GM23338 (cell line): Measurements from ENCODE around the gene MED27. TPM values are rescaled to one million over a fixed set of nuclear protein-coding genes. Genes with fewer than 3 reads are reported as not detected.

ENCODE experiments used
- ATAC-seq: fragments of 200-7000 bp; cut with Tn5 transposase; 3 replicates; pipeline ENCODE4 v1.9.1; 2020
- DNase-seq: peaks from one replicate; pipeline ENCODE4 v3.0.0-alpha.2; 2015; ENCODE audit warnings: low spot score
- H2AFZ ChIP-seq: fragments of 200-600 bp; sonication (generic); 2 replicates; pipeline ENCODE4 v1.8.0; 2016; ENCODE audit warnings: antibody characterized with exemption, mild to moderate bottlenecking, moderate library complexity
- H3F3A ChIP-seq: fragments of 200-600 bp; sonication (generic); replicated peaks from 2 replicates; pipeline ENCODE4 v1.8.0; 2017; ENCODE audit warnings: antibody characterized with exemption, mixed run types, low read depth
- H3K27ac ChIP-seq: fragments of 200-600 bp; sonication (generic); 2 replicates; pipeline ENCODE4 v1.6.1; 2016; ENCODE audit warnings: low read depth
- H3K27me3 ChIP-seq: fragments of 200-600 bp; sonication (generic); 2 replicates; pipeline ENCODE4 v1.8.0; 2016; ENCODE audit warnings: mild to moderate bottlenecking, mixed run types, moderate library complexity; ENCODE audit not compliant: insufficient read depth
- H3K36me3 ChIP-seq: fragments of 200-600 bp; sonication (generic); 2 replicates; pipeline ENCODE4 v1.8.0; 2016; ENCODE audit warnings: mild to moderate bottlenecking; ENCODE audit not compliant: insufficient read depth
- H3K4me1 ChIP-seq: fragments of 200-600 bp; sonication (generic); 2 replicates; pipeline ENCODE4 v1.8.0; 2016; ENCODE audit warnings: mild to moderate bottlenecking, moderate library complexity; ENCODE audit not compliant: insufficient read depth
- H3K4me2 ChIP-seq: fragments of 200-600 bp; sonication (generic); 2 replicates; pipeline ENCODE4 v1.7.1; 2017; ENCODE audit warnings: mixed run types
- H3K4me3 ChIP-seq: fragments of 200-600 bp; sonication (generic); 2 replicates; pipeline ENCODE4 v1.6.1; 2016; ENCODE audit warnings: mixed run types
- H3K79me2 ChIP-seq: fragments of 200-600 bp; sonication (generic); replicated peaks from 2 replicates; pipeline ENCODE4 v1.8.0; 2017; ENCODE audit warnings: mild to moderate bottlenecking; ENCODE audit not compliant: insufficient read depth
- H3K9me2 ChIP-seq: fragments of 200-600 bp; sonication (generic); 2 replicates; pipeline ENCODE4 v1.8.0; 2017; ENCODE audit not compliant: insufficient read depth
- H4K20me1 ChIP-seq: fragments of 200-600 bp; sonication (generic); replicated peaks from 2 replicates; pipeline ENCODE4 v1.8.0; 2017; ENCODE audit warnings: mild to moderate bottlenecking; ENCODE audit not compliant: insufficient read depth
- H3K27ac Mint-ChIP-seq: 2 replicates; pipeline ENCODE4 v1.8.0; 2020; ENCODE audit warnings: inconsistent platforms, mild to moderate bottlenecking, moderate library complexity, mixed read lengths
- H3K27me3 Mint-ChIP-seq: 3 replicates; pipeline ENCODE4 v1.8.0; 2022; ENCODE audit warnings: low read depth, mild to moderate bottlenecking, moderate library complexity, mixed read lengths, inconsistent platforms; ENCODE audit not compliant: insufficient read depth, poor library complexity
- H3K36me3 Mint-ChIP-seq: 3 replicates; pipeline ENCODE4 v1.8.0; 2021; ENCODE audit warnings: low read depth, mild to moderate bottlenecking, inconsistent platforms, moderate library complexity, mixed read lengths
- H3K4me1 Mint-ChIP-seq: 3 replicates; pipeline ENCODE4 v1.8.0; 2020; ENCODE audit warnings: mild to moderate bottlenecking, inconsistent platforms, mixed read lengths
- H3K4me3 Mint-ChIP-seq: 3 replicates; pipeline ENCODE4 v1.8.0; 2021; ENCODE audit warnings: moderate library complexity, mild to moderate bottlenecking, inconsistent platforms, mixed read lengths
- H3K9me3 Mint-ChIP-seq: 3 replicates; pipeline ENCODE4 v1.8.0; 2020; ENCODE audit warnings: moderate library complexity, mild to moderate bottlenecking, inconsistent platforms, mixed read lengths
- CREB1 ChIP-seq: fragments of 250-450 bp; sonication (Bioruptor Pico); IDR thresholded peaks from 2 replicates; pipeline ENCODE4 v1.5.0; 2020; ENCODE audit warnings: low read depth, mild to moderate bottlenecking, moderate library complexity
- EZH2 ChIP-seq: fragments of 200-600 bp; sonication (generic); IDR thresholded peaks from one replicate; pipeline ENCODE4 v1.8.0; 2017; ENCODE audit warnings: antibody characterized with exemption, mild to moderate bottlenecking, low read depth; ENCODE audit not compliant: unreplicated experiment
- EZH2phosphoT487 ChIP-seq: fragments of 200-600 bp; sonication (generic); IDR thresholded peaks from one replicate; pipeline ENCODE4 v1.8.1; 2018; ENCODE audit warnings: antibody characterized with exemption; ENCODE audit not compliant: unreplicated experiment
- JUNB ChIP-seq: IDR thresholded peaks from one replicate; pipeline ENCODE4 v1.6.1; 2016; ENCODE audit warnings: antibody characterized with exemption; ENCODE audit not compliant: unreplicated experiment
- NANOG ChIP-seq: IDR thresholded peaks from 2 replicates; pipeline ENCODE4 v1.6.1; 2016; ENCODE audit warnings: antibody characterized with exemption, borderline replicate concordance
- POLR2AphosphoS5 ChIP-seq: IDR thresholded peaks from 2 replicates; pipeline ENCODE4 v1.6.1; 2016; ENCODE audit warnings: antibody characterized with exemption, low read depth
- STAT1 ChIP-seq: IDR thresholded peaks from one replicate; pipeline ENCODE4 v1.6.1; 2016; ENCODE audit warnings: antibody characterized with exemption; ENCODE audit not compliant: unreplicated experiment
- ZNF114 ChIP-seq: fragments of 250-450 bp; sonication (Bioruptor Pico); IDR thresholded peaks from 2 replicates; pipeline ENCODE4 v1.5.0; 2020; ENCODE audit warnings: mild to moderate bottlenecking, moderate library complexity
- ZNF331 ChIP-seq: fragments of 250-450 bp; sonication (Bioruptor Pico); IDR thresholded peaks from 2 replicates; pipeline ENCODE4 v1.5.0; 2020; ENCODE audit warnings: low read depth, mild to moderate bottlenecking, moderate library complexity
- polyA plus RNA-seq: library from polyadenylated mRNA; unstranded; fragments of >200 nt; fragmentation: Nextera tagmentation; extraction: Ambion mirVana; gene quantifications from 2 replicates; pipeline ENCODE4 v1.2.1, GENCODE V29; 2016
- total RNA-seq: library from RNA; depleted of rRNA; stranded (reverse); fragments of >200 nt; shearing (Covaris generic); gene quantifications from 2 replicates; pipeline ENCODE4 v1.2.3, GENCODE V29; 2014
- TF ChIP-seq, protein P1 (sequence below), 2 experiments: fragments of 200-600 bp in 1 of 2; sonication (generic) in 1 of 2; conservative IDR thresholded peaks; 2 replicates each; pipeline versions ENCODE4 v1.5.1 to v1.6.1; 2016 to 2017; ENCODE audit warnings: antibody characterized with exemption in 2 of 2, low read depth in 2 of 2, mild to moderate bottlenecking in 2 of 2, moderate library complexity in 1 of 2
- TF ChIP-seq, protein P2 (sequence below): fragments of 250-450 bp; sonication (Bioruptor Pico); IDR thresholded peaks from 2 replicates; pipeline ENCODE4 v1.5.0; 2020; ENCODE audit warnings: mild to moderate bottlenecking, moderate library complexity
- TF ChIP-seq, protein P3 (sequence below): IDR thresholded peaks from 2 replicates; pipeline ENCODE4 v1.6.1; 2016; ENCODE audit warnings: antibody characterized with exemption
- TF ChIP-seq, protein P4 (sequence below): IDR thresholded peaks from one replicate; pipeline ENCODE4 v1.6.1; 2018; ENCODE audit warnings: antibody characterized with exemption; ENCODE audit not compliant: unreplicated experiment

MED27 gene
- total and polyA plus RNA-seq, 2 experiments from 2014 or later = 30.6 to 35.0 TPM

DNA sequence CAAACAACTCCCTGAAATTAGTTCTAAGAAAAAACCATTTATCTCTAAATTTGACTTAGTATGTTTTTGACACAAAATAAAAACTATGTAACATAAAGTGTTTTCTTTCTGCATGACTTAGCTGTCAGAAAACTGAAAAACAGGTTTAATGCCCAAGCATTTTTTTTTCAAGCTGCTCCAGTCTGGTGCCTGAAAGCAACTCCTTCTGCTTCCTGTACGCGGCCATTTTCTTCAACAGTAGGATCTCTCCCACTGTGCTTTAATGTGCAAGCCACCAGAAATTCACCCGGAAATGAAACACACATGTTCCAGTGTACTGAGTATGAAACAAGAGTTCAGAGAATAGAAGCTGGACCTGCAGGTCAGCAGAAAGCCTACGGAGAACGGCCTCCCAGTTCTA lies 161.2 kb downstream of the MED27 start:
- Histone ChIP-seq H3K4me1 (0 out of 2 replicates have a peak, but pooled peaks cover 9% of the 10 kb centered on the region), H3K4me3 (no peak overlapping the region), H3K79me2 (no peaks in the 10 kb centered on the region; the same call in 1 of the 2 replicates), H3F3A (no peaks in the 10 kb centered on the region), H3K36me3 (no peaks in the 10 kb centered on the region), H2AFZ (no peak overlapping the region), H4K20me1 (peaks cover 14% of the 10 kb centered on the region; the same call in 1 of the 2 replicates), H3K27me3 (no peaks in the 10 kb centered on the region), H3K27ac (no peak overlapping the region), H3K9me2 (no peaks in the 10 kb centered on the region), H3K4me2 (no peak overlapping the region)
- no peak overlapping the region for H3K27ac Mint-ChIP-seq
- H3K4me1 Mint-ChIP-seq = peaks cover 12% of the 10 kb centered on the region
- H3K27me3 Mint-ChIP-seq = peaks cover 2% of the 10 kb centered on the region
- ATAC-seq (no peak), DNase-seq (no peak)
- no peak overlapping the region for H3K4me3 Mint-ChIP-seq
- TF ChIP-seq, protein P1, sequence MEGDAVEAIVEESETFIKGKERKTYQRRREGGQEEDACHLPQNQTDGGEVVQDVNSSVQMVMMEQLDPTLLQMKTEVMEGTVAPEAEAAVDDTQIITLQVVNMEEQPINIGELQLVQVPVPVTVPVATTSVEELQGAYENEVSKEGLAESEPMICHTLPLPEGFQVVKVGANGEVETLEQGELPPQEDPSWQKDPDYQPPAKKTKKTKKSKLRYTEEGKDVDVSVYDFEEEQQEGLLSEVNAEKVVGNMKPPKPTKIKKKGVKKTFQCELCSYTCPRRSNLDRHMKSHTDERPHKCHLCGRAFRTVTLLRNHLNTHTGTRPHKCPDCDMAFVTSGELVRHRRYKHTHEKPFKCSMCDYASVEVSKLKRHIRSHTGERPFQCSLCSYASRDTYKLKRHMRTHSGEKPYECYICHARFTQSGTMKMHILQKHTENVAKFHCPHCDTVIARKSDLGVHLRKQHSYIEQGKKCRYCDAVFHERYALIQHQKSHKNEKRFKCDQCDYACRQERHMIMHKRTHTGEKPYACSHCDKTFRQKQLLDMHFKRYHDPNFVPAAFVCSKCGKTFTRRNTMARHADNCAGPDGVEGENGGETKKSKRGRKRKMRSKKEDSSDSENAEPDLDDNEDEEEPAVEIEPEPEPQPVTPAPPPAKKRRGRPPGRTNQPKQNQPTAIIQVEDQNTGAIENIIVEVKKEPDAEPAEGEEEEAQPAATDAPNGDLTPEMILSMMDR (conservative IDR thresholded peaks at IDR 0.05; ENCODE audit: low read depth in 2 of 2) = no peak
- TF ChIP-seq, protein P2, sequence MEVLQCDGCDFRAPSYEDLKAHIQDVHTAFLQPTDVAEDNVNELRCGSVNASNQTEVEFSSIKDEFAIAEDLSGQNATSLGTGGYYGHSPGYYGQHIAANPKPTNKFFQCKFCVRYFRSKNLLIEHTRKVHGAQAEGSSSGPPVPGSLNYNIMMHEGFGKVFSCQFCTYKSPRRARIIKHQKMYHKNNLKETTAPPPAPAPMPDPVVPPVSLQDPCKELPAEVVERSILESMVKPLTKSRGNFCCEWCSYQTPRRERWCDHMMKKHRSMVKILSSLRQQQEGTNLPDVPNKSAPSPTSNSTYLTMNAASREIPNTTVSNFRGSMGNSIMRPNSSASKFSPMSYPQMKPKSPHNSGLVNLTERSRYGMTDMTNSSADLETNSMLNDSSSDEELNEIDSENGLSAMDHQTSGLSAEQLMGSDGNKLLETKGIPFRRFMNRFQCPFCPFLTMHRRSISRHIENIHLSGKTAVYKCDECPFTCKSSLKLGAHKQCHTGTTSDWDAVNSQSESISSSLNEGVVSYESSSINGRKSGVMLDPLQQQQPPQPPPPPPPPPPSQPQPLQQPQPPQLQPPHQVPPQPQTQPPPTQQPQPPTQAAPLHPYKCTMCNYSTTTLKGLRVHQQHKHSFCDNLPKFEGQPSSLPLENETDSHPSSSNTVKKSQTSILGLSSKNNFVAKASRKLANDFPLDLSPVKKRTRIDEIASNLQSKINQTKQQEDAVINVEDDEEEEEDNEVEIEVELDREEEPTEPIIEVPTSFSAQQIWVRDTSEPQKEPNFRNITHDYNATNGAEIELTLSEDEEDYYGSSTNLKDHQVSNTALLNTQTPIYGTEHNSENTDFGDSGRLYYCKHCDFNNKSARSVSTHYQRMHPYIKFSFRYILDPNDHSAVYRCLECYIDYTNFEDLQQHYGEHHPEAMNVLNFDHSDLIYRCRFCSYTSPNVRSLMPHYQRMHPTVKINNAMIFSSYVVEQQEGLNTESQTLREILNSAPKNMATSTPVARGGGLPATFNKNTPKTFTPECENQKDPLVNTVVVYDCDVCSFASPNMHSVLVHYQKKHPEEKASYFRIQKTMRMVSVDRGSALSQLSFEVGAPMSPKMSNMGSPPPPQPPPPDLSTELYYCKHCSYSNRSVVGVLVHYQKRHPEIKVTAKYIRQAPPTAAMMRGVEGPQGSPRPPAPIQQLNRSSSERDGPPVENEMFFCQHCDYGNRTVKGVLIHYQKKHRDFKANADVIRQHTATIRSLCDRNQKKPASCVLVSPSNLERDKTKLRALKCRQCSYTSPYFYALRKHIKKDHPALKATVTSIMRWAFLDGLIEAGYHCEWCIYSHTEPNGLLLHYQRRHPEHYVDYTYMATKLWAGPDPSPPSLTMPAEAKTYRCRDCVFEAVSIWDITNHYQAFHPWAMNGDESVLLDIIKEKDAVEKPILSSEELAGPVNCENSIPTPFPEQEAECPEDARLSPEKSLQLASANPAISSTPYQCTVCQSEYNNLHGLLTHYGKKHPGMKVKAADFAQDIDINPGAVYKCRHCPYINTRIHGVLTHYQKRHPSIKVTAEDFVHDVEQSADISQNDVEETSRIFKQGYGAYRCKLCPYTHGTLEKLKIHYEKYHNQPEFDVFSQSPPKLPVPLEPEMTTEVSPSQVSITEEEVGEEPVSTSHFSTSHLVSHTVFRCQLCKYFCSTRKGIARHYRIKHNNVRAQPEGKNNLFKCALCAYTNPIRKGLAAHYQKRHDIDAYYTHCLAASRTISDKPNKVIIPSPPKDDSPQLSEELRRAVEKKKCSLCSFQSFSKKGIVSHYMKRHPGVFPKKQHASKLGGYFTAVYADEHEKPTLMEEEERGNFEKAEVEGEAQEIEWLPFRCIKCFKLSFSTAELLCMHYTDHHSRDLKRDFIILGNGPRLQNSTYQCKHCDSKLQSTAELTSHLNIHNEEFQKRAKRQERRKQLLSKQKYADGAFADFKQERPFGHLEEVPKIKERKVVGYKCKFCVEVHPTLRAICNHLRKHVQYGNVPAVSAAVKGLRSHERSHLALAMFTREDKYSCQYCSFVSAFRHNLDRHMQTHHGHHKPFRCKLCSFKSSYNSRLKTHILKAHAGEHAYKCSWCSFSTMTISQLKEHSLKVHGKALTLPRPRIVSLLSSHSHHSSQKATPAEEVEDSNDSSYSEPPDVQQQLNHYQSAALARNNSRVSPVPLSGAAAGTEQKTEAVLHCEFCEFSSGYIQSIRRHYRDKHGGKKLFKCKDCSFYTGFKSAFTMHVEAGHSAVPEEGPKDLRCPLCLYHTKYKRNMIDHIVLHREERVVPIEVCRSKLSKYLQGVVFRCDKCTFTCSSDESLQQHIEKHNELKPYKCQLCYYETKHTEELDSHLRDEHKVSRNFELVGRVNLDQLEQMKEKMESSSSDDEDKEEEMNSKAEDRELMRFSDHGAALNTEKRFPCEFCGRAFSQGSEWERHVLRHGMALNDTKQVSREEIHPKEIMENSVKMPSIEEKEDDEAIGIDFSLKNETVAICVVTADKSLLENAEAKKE (CRISPR knock-in tag) = no peak
- TF ChIP-seq STAT1 (no peak), ZNF331 (CRISPR knock-in tag) (no peak), NANOG (no peak), ZNF114 (no peak), POLR2AphosphoS5 (no peak), EZH2 (no peak), EZH2phosphoT487 (no peak), CREB1 (CRISPR knock-in tag) (no peak), JUNB (no peak)
- TF ChIP-seq, protein P3, sequence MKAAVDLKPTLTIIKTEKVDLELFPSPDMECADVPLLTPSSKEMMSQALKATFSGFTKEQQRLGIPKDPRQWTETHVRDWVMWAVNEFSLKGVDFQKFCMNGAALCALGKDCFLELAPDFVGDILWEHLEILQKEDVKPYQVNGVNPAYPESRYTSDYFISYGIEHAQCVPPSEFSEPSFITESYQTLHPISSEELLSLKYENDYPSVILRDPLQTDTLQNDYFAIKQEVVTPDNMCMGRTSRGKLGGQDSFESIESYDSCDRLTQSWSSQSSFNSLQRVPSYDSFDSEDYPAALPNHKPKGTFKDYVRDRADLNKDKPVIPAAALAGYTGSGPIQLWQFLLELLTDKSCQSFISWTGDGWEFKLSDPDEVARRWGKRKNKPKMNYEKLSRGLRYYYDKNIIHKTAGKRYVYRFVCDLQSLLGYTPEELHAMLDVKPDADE = no peak
- TF ChIP-seq, protein P4, sequence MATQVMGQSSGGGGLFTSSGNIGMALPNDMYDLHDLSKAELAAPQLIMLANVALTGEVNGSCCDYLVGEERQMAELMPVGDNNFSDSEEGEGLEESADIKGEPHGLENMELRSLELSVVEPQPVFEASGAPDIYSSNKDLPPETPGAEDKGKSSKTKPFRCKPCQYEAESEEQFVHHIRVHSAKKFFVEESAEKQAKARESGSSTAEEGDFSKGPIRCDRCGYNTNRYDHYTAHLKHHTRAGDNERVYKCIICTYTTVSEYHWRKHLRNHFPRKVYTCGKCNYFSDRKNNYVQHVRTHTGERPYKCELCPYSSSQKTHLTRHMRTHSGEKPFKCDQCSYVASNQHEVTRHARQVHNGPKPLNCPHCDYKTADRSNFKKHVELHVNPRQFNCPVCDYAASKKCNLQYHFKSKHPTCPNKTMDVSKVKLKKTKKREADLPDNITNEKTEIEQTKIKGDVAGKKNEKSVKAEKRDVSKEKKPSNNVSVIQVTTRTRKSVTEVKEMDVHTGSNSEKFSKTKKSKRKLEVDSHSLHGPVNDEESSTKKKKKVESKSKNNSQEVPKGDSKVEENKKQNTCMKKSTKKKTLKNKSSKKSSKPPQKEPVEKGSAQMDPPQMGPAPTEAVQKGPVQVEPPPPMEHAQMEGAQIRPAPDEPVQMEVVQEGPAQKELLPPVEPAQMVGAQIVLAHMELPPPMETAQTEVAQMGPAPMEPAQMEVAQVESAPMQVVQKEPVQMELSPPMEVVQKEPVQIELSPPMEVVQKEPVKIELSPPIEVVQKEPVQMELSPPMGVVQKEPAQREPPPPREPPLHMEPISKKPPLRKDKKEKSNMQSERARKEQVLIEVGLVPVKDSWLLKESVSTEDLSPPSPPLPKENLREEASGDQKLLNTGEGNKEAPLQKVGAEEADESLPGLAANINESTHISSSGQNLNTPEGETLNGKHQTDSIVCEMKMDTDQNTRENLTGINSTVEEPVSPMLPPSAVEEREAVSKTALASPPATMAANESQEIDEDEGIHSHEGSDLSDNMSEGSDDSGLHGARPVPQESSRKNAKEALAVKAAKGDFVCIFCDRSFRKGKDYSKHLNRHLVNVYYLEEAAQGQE = no peak
- no peaks in the 10 kb centered on the region for H3K36me3 Mint-ChIP-seq
- no peaks in the 10 kb centered on the region; the same call in 2 of the 3 replicates for H3K9me3 Mint-ChIP-seq
